Smooth muscle cell (in vitro differentiated cells): ENCODE results near the gene LRRC43. TPM values are rescaled to one million over a fixed set of nuclear protein-coding genes. Genes with fewer than 3 reads are reported as not detected.

ENCODE experiments used
- DNase-seq: peaks from one replicate; lab custom pipeline; 2025; ENCODE audit not compliant: unreplicated experiment; lab: John Stamatoyannopoulos, UW
- H2AFZ ChIP-seq: fragments of 200-600 bp; sonication (generic); 2 replicates; pipeline ENCODE4 v1.6.0; 2016; ENCODE audit warnings: antibody characterized with exemption, low read depth, mild to moderate bottlenecking
- H3F3A ChIP-seq: fragments of 200-600 bp; sonication (generic); 2 replicates; pipeline ENCODE4 v1.6.0; 2017; ENCODE audit warnings: antibody characterized with exemption, low read depth
- H3K27ac ChIP-seq: fragments of 200-600 bp; sonication (generic); 2 replicates; pipeline ENCODE4 v1.5.1; 2016; ENCODE audit warnings: low read depth, mild to moderate bottlenecking
- H3K27me3 ChIP-seq: fragments of 200-600 bp; sonication (generic); 2 replicates; pipeline ENCODE4 v1.6.1; 2016; ENCODE audit warnings: low read depth, mild to moderate bottlenecking
- H3K36me3 ChIP-seq: fragments of 200-600 bp; sonication (generic); 2 replicates; pipeline ENCODE4 v1.5.1; 2016; ENCODE audit warnings: low read depth
- H3K4me1 ChIP-seq: fragments of 200-600 bp; sonication (generic); 2 replicates; pipeline ENCODE4 v1.5.1; 2016; ENCODE audit warnings: low read depth
- H3K4me2 ChIP-seq: fragments of 200-600 bp; sonication (generic); 2 replicates; pipeline ENCODE4 v1.6.0; 2016; ENCODE audit warnings: mild to moderate bottlenecking
- H3K4me3 ChIP-seq: fragments of 200-600 bp; sonication (generic); 2 replicates; pipeline ENCODE4 v1.5.1; 2016; ENCODE audit warnings: mild to moderate bottlenecking
- H3K79me2 ChIP-seq: fragments of 200-600 bp; sonication (generic); 2 replicates; pipeline ENCODE4 v1.6.0; 2016; ENCODE audit warnings: low read depth, mild to moderate bottlenecking
- H3K9ac ChIP-seq: fragments of 200-600 bp; sonication (generic); 2 replicates; pipeline ENCODE4 v1.6.0; 2016; ENCODE audit warnings: low read depth
- H3K9me3 ChIP-seq: fragments of 200-600 bp; sonication (generic); replicated peaks from 2 replicates; pipeline ENCODE4 v1.5.1; 2016; ENCODE audit warnings: low read depth
- H4K20me1 ChIP-seq: fragments of 200-600 bp; sonication (generic); 2 replicates; pipeline ENCODE4 v1.6.0; 2016; ENCODE audit warnings: low read depth
- WGBS: methylation state at CpG from one replicate; pipeline ENCODE4 v1.1.7; 2016; ENCODE audit warnings: low lambda C conversion rate; 5-methylcytosine and 5-hydroxymethylcytosine counted together
- polyA plus RNA-seq: library from polyadenylated mRNA; unstranded; fragments of >200 nt; fragmentation: Nextera tagmentation; extraction: Ambion mirVana; gene quantifications from 2 replicates; pipeline ENCODE4 v1.2.1, GENCODE V29; 2016
- total RNA-seq: library from RNA; depleted of rRNA; stranded (reverse); fragments of >200 nt; gene quantifications from 2 replicates; pipeline ENCODE4 v1.2.3, GENCODE V29; 2014
- TF ChIP-seq, protein P1 (sequence below): fragments of 200-600 bp; sonication (generic); IDR thresholded peaks from 2 replicates; pipeline ENCODE4 v1.5.1; 2017; ENCODE audit warnings: borderline replicate concordance, mild to moderate bottlenecking, antibody characterized with exemption; ENCODE audit not compliant: insufficient read depth, poor library complexity, severe bottlenecking

Gene LRRC43
- total and polyA plus RNA-seq, 2 experiments from 2014 or later: 0.38 TPM; not detected in 1

DNA sequence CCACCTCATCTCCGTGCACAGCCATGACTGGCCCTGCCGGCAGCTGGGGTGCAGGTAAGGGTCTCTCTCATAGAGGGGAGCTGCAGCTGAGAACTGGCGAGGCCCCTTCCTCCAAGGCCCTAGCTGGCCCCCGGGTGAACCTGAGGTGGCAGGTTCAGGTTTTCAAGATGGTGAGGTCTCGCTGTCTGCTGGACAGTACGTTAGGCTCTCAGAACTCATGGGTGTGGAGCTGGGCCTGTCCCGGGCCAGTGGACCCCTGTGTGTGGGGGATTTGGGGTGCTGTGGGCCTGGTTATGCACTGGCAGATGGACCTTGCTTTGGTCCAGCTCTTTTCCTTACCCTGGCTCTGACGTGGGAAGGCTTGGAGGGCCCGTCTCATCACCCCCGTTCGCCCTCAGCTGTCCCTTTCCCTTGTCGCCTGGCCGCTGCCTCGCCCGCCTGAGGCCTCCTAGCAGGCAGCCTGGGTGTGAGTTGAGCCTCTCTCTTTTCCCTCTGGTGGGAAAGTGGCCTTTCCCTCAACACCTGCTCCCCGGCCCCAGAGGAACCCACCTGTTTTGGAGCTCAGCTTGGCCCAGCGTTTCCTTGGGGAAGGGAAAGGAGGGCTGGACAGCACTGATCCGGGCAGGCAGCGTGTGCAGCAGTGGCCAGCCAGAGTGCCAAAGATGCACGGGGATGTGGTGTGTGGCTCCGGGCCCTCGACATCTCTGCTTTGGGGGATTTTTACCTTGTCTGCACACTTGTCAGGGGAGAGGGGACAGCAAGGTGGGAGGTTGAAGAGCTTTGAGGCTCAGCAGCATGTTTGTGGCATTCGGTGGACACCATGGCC, 37.2 kb upstream of the LRRC43 start:
- Histone ChIP-seq H3K4me1 (no peaks in the 10 kb centered on the region), H3F3A (no peaks in the 10 kb centered on the region), H3K4me3 (no peak overlapping the region), H3K36me3 (no peaks in the 10 kb centered on the region), H2AFZ (no peak overlapping the region), H3K79me2 (no peaks in the 10 kb centered on the region), H3K27me3 (no peaks in the 10 kb centered on the region), H3K9ac (no peak overlapping the region), H3K9me3 (no peaks in the 10 kb centered on the region), H3K27ac (no peak overlapping the region), H3K4me2 (no peak overlapping the region), H4K20me1 (no peaks in the 10 kb centered on the region)
- TF ChIP-seq, protein P1, sequence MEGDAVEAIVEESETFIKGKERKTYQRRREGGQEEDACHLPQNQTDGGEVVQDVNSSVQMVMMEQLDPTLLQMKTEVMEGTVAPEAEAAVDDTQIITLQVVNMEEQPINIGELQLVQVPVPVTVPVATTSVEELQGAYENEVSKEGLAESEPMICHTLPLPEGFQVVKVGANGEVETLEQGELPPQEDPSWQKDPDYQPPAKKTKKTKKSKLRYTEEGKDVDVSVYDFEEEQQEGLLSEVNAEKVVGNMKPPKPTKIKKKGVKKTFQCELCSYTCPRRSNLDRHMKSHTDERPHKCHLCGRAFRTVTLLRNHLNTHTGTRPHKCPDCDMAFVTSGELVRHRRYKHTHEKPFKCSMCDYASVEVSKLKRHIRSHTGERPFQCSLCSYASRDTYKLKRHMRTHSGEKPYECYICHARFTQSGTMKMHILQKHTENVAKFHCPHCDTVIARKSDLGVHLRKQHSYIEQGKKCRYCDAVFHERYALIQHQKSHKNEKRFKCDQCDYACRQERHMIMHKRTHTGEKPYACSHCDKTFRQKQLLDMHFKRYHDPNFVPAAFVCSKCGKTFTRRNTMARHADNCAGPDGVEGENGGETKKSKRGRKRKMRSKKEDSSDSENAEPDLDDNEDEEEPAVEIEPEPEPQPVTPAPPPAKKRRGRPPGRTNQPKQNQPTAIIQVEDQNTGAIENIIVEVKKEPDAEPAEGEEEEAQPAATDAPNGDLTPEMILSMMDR: no peak
- no peak for DNase-seq
- 95% methylated on average over 23 of the region's 23 CpGs for WGBS

DNA sequence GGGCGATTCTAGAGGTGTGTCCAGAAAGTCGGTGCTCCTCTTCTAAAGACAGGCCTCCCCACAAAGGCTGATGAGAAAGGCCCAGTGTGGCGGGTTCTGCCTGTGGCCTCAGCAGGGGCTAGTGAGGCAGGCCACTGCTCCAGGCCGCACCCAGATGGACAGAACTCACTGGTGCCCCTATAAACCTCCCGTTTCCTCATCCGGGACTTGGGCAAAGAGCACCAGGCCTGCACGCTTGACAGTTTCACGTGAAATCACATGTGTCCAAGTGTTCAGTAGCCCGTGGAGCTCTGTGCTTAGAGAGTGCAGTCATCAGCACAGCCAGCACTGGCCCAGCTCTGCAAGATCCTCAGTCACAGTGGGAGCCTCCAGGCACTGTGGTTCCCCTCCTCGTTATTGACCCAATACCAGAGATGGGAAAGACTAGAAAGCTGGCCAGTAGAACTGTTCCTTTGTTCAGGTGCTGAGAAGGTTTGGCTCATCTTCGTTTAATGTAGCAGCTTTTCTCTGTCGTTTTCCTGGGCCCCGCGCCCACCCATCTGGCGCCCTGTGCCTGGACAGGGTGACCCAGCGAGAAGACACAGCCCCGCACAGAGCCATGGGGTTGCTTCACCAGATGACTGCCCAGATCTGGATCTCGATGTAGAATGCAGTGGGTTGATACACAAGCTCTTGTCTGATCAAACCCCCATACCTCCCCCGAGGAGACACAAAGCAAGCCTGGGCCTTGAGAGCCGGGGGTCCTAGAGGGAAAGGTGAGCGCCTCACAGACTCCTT, 35.2 kb upstream of the LRRC43 start:
- Histone ChIP-seq H3F3A (no peaks in the 10 kb centered on the region), H3K27ac (no peak overlapping the region), H2AFZ (no peak overlapping the region), H3K4me1 (no peaks in the 10 kb centered on the region), H3K79me2 (no peaks in the 10 kb centered on the region), H4K20me1 (no peaks in the 10 kb centered on the region), H3K9ac (no peak overlapping the region), H3K27me3 (no peaks in the 10 kb centered on the region), H3K4me2 (no peak overlapping the region), H3K36me3 (no peaks in the 10 kb centered on the region), H3K4me3 (no peak overlapping the region), H3K9me3 (no peaks in the 10 kb centered on the region)
- DNase-seq: no peak
- TF ChIP-seq, protein P1: no peak
- WGBS: 95% methylated on average over 21 of the region's 21 CpGs

DNA sequence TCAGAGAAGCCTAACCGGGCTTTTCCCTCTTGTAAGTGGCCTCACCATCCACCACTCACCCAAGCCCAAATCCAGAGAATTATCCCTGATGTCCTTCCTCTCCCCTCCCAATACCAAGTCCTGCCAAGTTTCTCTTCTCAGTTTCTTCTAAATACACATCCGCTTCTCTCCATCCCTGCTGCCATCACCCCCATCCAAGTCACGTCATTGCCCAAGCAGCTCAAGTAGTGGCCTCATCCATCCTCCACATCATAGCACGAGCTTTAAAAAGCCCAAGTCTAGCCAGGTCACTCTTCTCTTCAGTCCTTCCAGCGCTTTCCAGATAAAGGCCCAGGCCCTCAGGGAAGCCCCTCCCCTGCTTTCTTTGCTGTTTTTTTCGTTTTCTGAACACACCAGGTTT, 34.3 kb upstream of the LRRC43 start:
- no peaks in the 10 kb centered on the region for H3K4me1 ChIP-seq
- TF ChIP-seq, protein P1: no peak
- H2AFZ ChIP-seq: no peak overlapping the region
- H3K79me2 ChIP-seq: no peaks in the 10 kb centered on the region
- 82% methylated on average over 6 of the region's 6 CpGs for WGBS
- H3K4me2 ChIP-seq: no peak overlapping the region
- H3K36me3 ChIP-seq: no peaks in the 10 kb centered on the region
- H3K27ac ChIP-seq: no peak overlapping the region
- no peaks in the 10 kb centered on the region for H3K27me3 ChIP-seq
- no peaks in the 10 kb centered on the region for H3F3A ChIP-seq
- no peak overlapping the region for H3K4me3 ChIP-seq
- H3K9me3 ChIP-seq: no peaks in the 10 kb centered on the region
- DNase-seq: no peak
- no peaks in the 10 kb centered on the region for H4K20me1 ChIP-seq
- no peak overlapping the region for H3K9ac ChIP-seq
